OCI-LY7 (cell line): ENCODE results near the gene PRKG1.

ENCODE experiments used
- EZH2phosphoT487 ChIP-seq: fragments of 200-600 bp; sonication (generic); IDR thresholded peaks from 2 replicates; pipeline ENCODE4 v1.6.1; 2018; ENCODE audit warnings: low read depth, borderline replicate concordance, mild to moderate bottlenecking, mixed run types, antibody characterized with exemption, low read length, moderate library complexity, mixed read lengths
- TF ChIP-seq, protein P1 (sequence below): fragments of 200-600 bp; sonication (generic); conservative IDR thresholded peaks from 2 replicates; pipeline ENCODE4 v1.5.1; 2014; ENCODE audit warnings: mild to moderate bottlenecking, antibody characterized with exemption, low read length, moderate library complexity, mixed read lengths

DNA sequence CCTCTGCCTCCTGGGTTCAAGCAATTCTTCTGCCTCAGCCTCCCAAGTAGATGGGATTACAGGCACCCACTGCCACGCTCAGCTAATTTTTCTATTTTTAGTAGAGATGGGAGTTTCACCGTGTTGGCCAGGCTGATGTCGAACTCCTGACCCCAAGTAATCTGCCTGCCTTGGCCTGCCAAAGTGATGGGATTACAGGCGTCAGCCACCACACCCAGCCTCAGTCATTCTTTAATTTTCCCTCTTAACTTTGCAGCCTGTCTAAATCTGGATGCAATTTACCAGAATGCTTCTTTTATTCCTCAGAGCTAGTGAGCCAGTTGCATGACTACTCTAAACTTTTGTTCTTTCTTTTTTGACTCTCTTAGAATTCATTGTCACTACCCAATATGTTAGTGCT, 715.6 kb downstream of the PRKG1 start:
- no peak for TF ChIP-seq EZH2phosphoT487
- TF ChIP-seq, protein P1, sequence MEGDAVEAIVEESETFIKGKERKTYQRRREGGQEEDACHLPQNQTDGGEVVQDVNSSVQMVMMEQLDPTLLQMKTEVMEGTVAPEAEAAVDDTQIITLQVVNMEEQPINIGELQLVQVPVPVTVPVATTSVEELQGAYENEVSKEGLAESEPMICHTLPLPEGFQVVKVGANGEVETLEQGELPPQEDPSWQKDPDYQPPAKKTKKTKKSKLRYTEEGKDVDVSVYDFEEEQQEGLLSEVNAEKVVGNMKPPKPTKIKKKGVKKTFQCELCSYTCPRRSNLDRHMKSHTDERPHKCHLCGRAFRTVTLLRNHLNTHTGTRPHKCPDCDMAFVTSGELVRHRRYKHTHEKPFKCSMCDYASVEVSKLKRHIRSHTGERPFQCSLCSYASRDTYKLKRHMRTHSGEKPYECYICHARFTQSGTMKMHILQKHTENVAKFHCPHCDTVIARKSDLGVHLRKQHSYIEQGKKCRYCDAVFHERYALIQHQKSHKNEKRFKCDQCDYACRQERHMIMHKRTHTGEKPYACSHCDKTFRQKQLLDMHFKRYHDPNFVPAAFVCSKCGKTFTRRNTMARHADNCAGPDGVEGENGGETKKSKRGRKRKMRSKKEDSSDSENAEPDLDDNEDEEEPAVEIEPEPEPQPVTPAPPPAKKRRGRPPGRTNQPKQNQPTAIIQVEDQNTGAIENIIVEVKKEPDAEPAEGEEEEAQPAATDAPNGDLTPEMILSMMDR = no peak
